Lung (tissue), 13 donors: ENCODE data around the gene CCNB1. TPM values are rescaled to one million over a fixed set of nuclear protein-coding genes. Genes with fewer than 3 reads are reported as not detected.

Source experiments
- ATAC-seq: fragments of 200-7000 bp; cut with Tn5 transposase; one replicate; pipeline ENCODE4 v1.9.1; 2020; ENCODE audit warnings: moderate number of reproducible peaks; ENCODE audit not compliant: insufficient read depth, low FRiP score
- DNase-seq, 3 donors: peaks; one replicate each; pipeline ENCODE4 v3.0.0-alpha.2; 2013 to 2017
- H3K27ac ChIP-seq, 2 donors: one replicate each; pipeline ENCODE4 v1.5.1; 2013; ENCODE audit warnings: mild to moderate bottlenecking in 2 of 2, moderate library complexity in 2 of 2, control low read depth in 1 of 2, inconsistent platforms in 1 of 2, low read depth in 1 of 2, low read length in 1 of 2
- H3K27me3 ChIP-seq, 3 donors: one replicate each; pipeline ENCODE4 v1.5.1; 2013; ENCODE audit warnings: low read length in 2 of 3; ENCODE audit not compliant: control insufficient read depth in 3 of 3, insufficient read depth in 3 of 3
- H3K36me3 ChIP-seq, 4 donors: one replicate each; pipeline ENCODE4 v1.5.1; 2013; ENCODE audit warnings: low read length in 4 of 4, mild to moderate bottlenecking in 1 of 4, moderate library complexity in 1 of 4; ENCODE audit not compliant: control insufficient read depth in 4 of 4, insufficient read depth in 4 of 4
- H3K4me1 ChIP-seq, 5 donors: one replicate each; pipeline ENCODE4 v1.5.1; 2013; ENCODE audit warnings: low read length in 5 of 5, mild to moderate bottlenecking in 2 of 5, moderate library complexity in 1 of 5; ENCODE audit not compliant: control insufficient read depth in 5 of 5, insufficient read depth in 5 of 5
- H3K4me3 ChIP-seq: one replicate; pipeline ENCODE4 v1.5.1; 2013; ENCODE audit warnings: mild to moderate bottlenecking, control low read depth, moderate library complexity
- H3K9ac ChIP-seq, 2 donors: one replicate each; pipeline ENCODE4 v1.5.1; 2013; ENCODE audit warnings: low read length in 2 of 2, control low read depth in 1 of 2; ENCODE audit not compliant: insufficient read depth in 1 of 2
- H3K9me3 ChIP-seq, 4 donors: one replicate each; pipeline ENCODE4 v1.5.1; 2013; ENCODE audit warnings: low read length in 3 of 4, mild to moderate bottlenecking in 1 of 4, moderate library complexity in 1 of 4; ENCODE audit not compliant: control insufficient read depth in 4 of 4, insufficient read depth in 3 of 4
- CTCF ChIP-seq: IDR thresholded peaks from 2 replicates; pipeline ENCODE4 v1.5.1; 2012; ENCODE audit warnings: mild to moderate bottlenecking; ENCODE audit errors: control extremely low read depth, extremely low read depth
- WGBS, 2 donors: extraction: QIAGEN DNeasy Blood & Tissue Kit; methylation state at CpG; one replicate each; pipeline ENCODE4 v1.1.7; 2013; 5-methylcytosine and 5-hydroxymethylcytosine counted together
- polyA plus RNA-seq, 2 donors: library from polyadenylated mRNA; stranded (reverse); fragments of 200-250 nt; gene quantifications; one replicate each; pipeline ENCODE4 v1.2.1, GENCODE V29; 2013
- small RNA-seq: library from RNA; depleted of rRNA; stranded (forward); fragments of <200 nt; gene quantifications from one replicate; pipeline ENCODE3, GENCODE V24; 2014; ENCODE audit warnings: low replicate concordance
- total RNA-seq, 2 donors: library from RNA; depleted of rRNA in 1 of 2; stranded (reverse); fragments of >200 nt in 1 of 2; gene quantifications; one replicate each; pipeline ENCODE4 v1.2.1, GENCODE V29; 2014 to 2021
- donor health status: control.
- donor health status: control.
- donor health status: Bipolar disorder and iron deficiency.
- donor health status: healthy.
- donor health status: DM: yes; HTN: yes; CAD: no.

Gene CCNB1
- total and polyA plus RNA-seq, 4 donors: 4.4 to 14.4 (median 5.7) TPM

GRCh38 chr5:69224520-69224919, 57.6 kb downstream of the CCNB1 start:
- Histone ChIP-seq H3K4me3 (no peak overlapping the region), H3K4me1 (peaks cover 0 to 7% (median 0%) of the 10 kb centered on the region in 5 donors), H3K36me3 (peaks cover 6 to 8% (median 7%) of the 10 kb centered on the region in 4 donors), H3K27ac (no peak overlapping the region), H3K27me3 (no peaks in the 10 kb centered on the region), H3K9ac (no peak overlapping the region), H3K9me3 (no peaks in the 10 kb centered on the region)
- 83 to 93% methylated on average over 8 of the region's 8 CpGs for WGBS, 2 donors
- no peak for TF ChIP-seq CTCF
- DNase-seq (no peak), ATAC-seq (no peak)

- Histone ChIP-seq H3K9ac (no peak overlapping the region), H3K4me3 (no peak overlapping the region), H3K27ac (no peak overlapping the region), H3K36me3 (peaks cover 6 to 10% (median 9%) of the 10 kb centered on the region in 4 donors), H3K27me3 (no peaks in the 10 kb centered on the region), H3K4me1 (peaks cover 0 to 6% (median 0%) of the 10 kb centered on the region in 5 donors), H3K9me3 (no peaks in the 10 kb centered on the region)
- no peak for ATAC-seq
- TF ChIP-seq CTCF: no peak
- 93 to 94% methylated on average over 4 of the region's 4 CpGs for WGBS, 2 donors
- peak in 1 of 3 donors; percentile 7 for DNase-seq
Measured at GRCh38 chr5:69225860-69226259, 58.9 kb downstream of the CCNB1 start.

Small RNAs within 50 kb of the gene (small RNA-seq; reads per million reads assigned to genes)
- gene SNORA50D: not detected

Other genes starting within 250 kb of the CCNB1 start
- gene SLC30A5, start 73.1 kb upstream of the CCNB1 start, total RNA-seq: 10 to 100 TPM; 47.5 to 52.3 TPM
- 10 to 100 TPM; 28.7 to 41.2 TPM for gene SLC30A5, start 73.1 kb upstream of the CCNB1 start, polyA plus RNA-seq
- 1 to 10 TPM; 4.2 to 5.8 TPM for gene CENPH, start 22.4 kb downstream of the CCNB1 start, total RNA-seq
- gene CENPH, start 22.4 kb downstream of the CCNB1 start, polyA plus RNA-seq: 1 to 10 TPM; 3.3 to 4.9 TPM
- 10 to 100 TPM; 21.9 to 53.2 TPM for gene CDK7, start 67.7 kb downstream of the CCNB1 start, total RNA-seq
- gene CDK7, start 67.7 kb downstream of the CCNB1 start, polyA plus RNA-seq: 10 to 100 TPM; 22.2 to 37.7 TPM
- gene CCDC125, start 165.7 kb downstream of the CCNB1 start, total RNA-seq: 10 to 100 TPM; 13.0 to 16.1 TPM
- gene CCDC125, start 165.7 kb downstream of the CCNB1 start, polyA plus RNA-seq: 1 to 10 TPM; 4.7 to 4.9 TPM
- 10 to 100 TPM; 20.6 to 33.1 TPM for gene AK6, start 202.4 kb downstream of the CCNB1 start, total RNA-seq
- 10 to 100 TPM; 34.4 to 38.0 TPM for gene AK6, start 202.4 kb downstream of the CCNB1 start, polyA plus RNA-seq
- gene TAF9, start 202.4 kb downstream of the CCNB1 start, total RNA-seq: 10 to 100 TPM; 37.3 to 39.6 TPM
- gene TAF9, start 202.4 kb downstream of the CCNB1 start, polyA plus RNA-seq: 10 to 100 TPM; 50.7 to 56.7 TPM
- 10 to 100 TPM; 18.6 to 39.8 TPM for gene RAD17, start 202.7 kb downstream of the CCNB1 start, total RNA-seq
- gene RAD17, start 202.7 kb downstream of the CCNB1 start, polyA plus RNA-seq: 10 to 100 TPM in 1 of 2 donors, 1 to 10 TPM in 1; 10.0 to 10.9 TPM
- 10 to 100 TPM; 25.6 to 39.6 TPM for gene MARVELD2, start 248.0 kb downstream of the CCNB1 start, total RNA-seq
- 1 to 10 TPM; 5.6 to 6.2 TPM for gene MARVELD2, start 248.0 kb downstream of the CCNB1 start, polyA plus RNA-seq